Karpas-422 (cell line): ENCODE measurements around the gene CYP27C1. TPM values are rescaled to one million over a fixed set of nuclear protein-coding genes. Genes with fewer than 3 reads are reported as not detected.
A peak's percentile ranks its signal among the peaks of the same experiment; 100 is the strongest.

Experiments used
- DNase-seq: peaks from one replicate; pipeline ENCODE4 v3.0.0-alpha.2; 2015
- H2AFZ ChIP-seq: fragments of 200-600 bp; sonication (generic); 2 replicates; pipeline ENCODE4 v1.6.1; 2014; ENCODE audit warnings: antibody characterized with exemption, low read length, mixed read lengths
- H3K27ac ChIP-seq: fragments of 200-600 bp; sonication (generic); 2 replicates; pipeline ENCODE4 v1.5.1; 2014; ENCODE audit warnings: mild to moderate bottlenecking, low read length, moderate library complexity
- H3K27me3 ChIP-seq: fragments of 200-600 bp; sonication (generic); 2 replicates; pipeline ENCODE4 v1.6.1; 2014; ENCODE audit warnings: low read length, mixed read lengths
- H3K36me3 ChIP-seq: fragments of 200-600 bp; sonication (generic); 2 replicates; pipeline ENCODE4 v1.6.1; 2014; ENCODE audit warnings: low read length, mixed read lengths; ENCODE audit not compliant: insufficient read depth
- H3K4me1 ChIP-seq: fragments of 200-600 bp; sonication (generic); 2 replicates; pipeline ENCODE4 v1.6.1; 2014; ENCODE audit warnings: mild to moderate bottlenecking, low read length, mixed read lengths
- H3K4me2 ChIP-seq: fragments of 200-600 bp; sonication (generic); 2 replicates; pipeline ENCODE4 v1.6.1; 2014; ENCODE audit warnings: low read length, low read depth, mild to moderate bottlenecking; ENCODE audit not compliant: poor library complexity, severe bottlenecking
- H3K4me3 ChIP-seq: fragments of 200-600 bp; sonication (generic); 2 replicates; pipeline ENCODE4 v1.5.1; 2014; ENCODE audit warnings: mild to moderate bottlenecking, antibody characterized with exemption, low read length, mixed read lengths
- H3K79me2 ChIP-seq: fragments of 200-600 bp; sonication (generic); 2 replicates; pipeline ENCODE4 v1.6.1; 2014; ENCODE audit warnings: mild to moderate bottlenecking, low read length, mixed read lengths
- H3K9ac ChIP-seq: fragments of 200-600 bp; sonication (generic); 2 replicates; pipeline ENCODE4 v1.6.0; 2014; ENCODE audit warnings: low read length
- H3K9me2 ChIP-seq: fragments of 200-600 bp; sonication (generic), shearing (Covaris generic); replicated peaks from 2 replicates; pipeline ENCODE4 v1.6.0; 2014; ENCODE audit warnings: mild to moderate bottlenecking, low read length, moderate library complexity; ENCODE audit not compliant: insufficient read depth
- H3K9me3 ChIP-seq: fragments of 300-700, 200-600 bp; sonication (generic); 2 replicates; pipeline ENCODE4 v1.6.1; 2014; ENCODE audit warnings: low read length, mixed read lengths
- H4K20me1 ChIP-seq: fragments of 200-600 bp; sonication (generic); 2 replicates; pipeline ENCODE4 v1.6.1; 2014; ENCODE audit warnings: mild to moderate bottlenecking, antibody characterized with exemption, low read length, low read depth; ENCODE audit not compliant: insufficient read depth
- total RNA-seq: library from RNA; depleted of rRNA; stranded (reverse); fragments of >200 nt; shearing (Covaris generic); gene quantifications from 2 replicates; pipeline ENCODE4 v1.2.3, GENCODE V29; 2014; ENCODE audit warnings: low replicate concordance

CYP27C1 gene
- total RNA-seq, 1 experiment from 2014 or later, result not detected

- H3K4me1 ChIP-seq, result no peaks in the 10 kb centered on the region
- DNase-seq, result no peak
- no peak overlapping the region for H3K4me3 ChIP-seq
- H3K9me2 ChIP-seq, result no peaks in the 10 kb centered on the region
- H3K4me2 ChIP-seq, result no peak overlapping the region
- H3K36me3 ChIP-seq, result no peaks in the 10 kb centered on the region
- no peak overlapping the region for H3K27ac ChIP-seq
- no peaks in the 10 kb centered on the region for H3K79me2 ChIP-seq
- no peaks in the 10 kb centered on the region for H3K27me3 ChIP-seq
- H3K9ac ChIP-seq, result no peak overlapping the region
- H2AFZ ChIP-seq, result no peak overlapping the region
- no peaks in the 10 kb centered on the region for H3K9me3 ChIP-seq
- H4K20me1 ChIP-seq, result no peaks in the 10 kb centered on the region
Measured at GRCh38 chr2:127175041-127175721, 44.9 kb downstream of the CYP27C1 start.

GRCh38 chr2:127174640-127175039 lies 45.5 kb downstream of the CYP27C1 start:
- no peaks in the 10 kb centered on the region for H3K9me2 ChIP-seq
- H3K79me2 ChIP-seq, result no peaks in the 10 kb centered on the region
- H3K4me2 ChIP-seq, result no peak overlapping the region
- H3K36me3 ChIP-seq, result no peaks in the 10 kb centered on the region
- no peaks in the 10 kb centered on the region for H4K20me1 ChIP-seq
- DNase-seq, result no peak
- H2AFZ ChIP-seq, result no peak overlapping the region
- no peaks in the 10 kb centered on the region for H3K27me3 ChIP-seq
- H3K4me3 ChIP-seq, result no peak overlapping the region
- H3K27ac ChIP-seq, result no peak overlapping the region
- no peak overlapping the region for H3K9ac ChIP-seq
- no peaks in the 10 kb centered on the region for H3K9me3 ChIP-seq
- H3K4me1 ChIP-seq, result no peaks in the 10 kb centered on the region

GRCh38 chr2:127174136-127174535 lies 46.0 kb downstream of the CYP27C1 start:
- H3K9ac ChIP-seq, result no peak overlapping the region
- DNase-seq, result peak; percentile 54

GRCh38 chr2:127173057-127173456 lies 47.0 kb downstream of the CYP27C1 start:
- Histone ChIP-seq H3K9me2 (no peaks in the 10 kb centered on the region), H3K9ac (no peak overlapping the region), H3K36me3 (no peaks in the 10 kb centered on the region), H3K27me3 (no peaks in the 10 kb centered on the region), H4K20me1 (no peaks in the 10 kb centered on the region), H3K4me2 (no peak overlapping the region), H3K79me2 (no peaks in the 10 kb centered on the region), H3K4me3 (no peak overlapping the region), H2AFZ (no peak overlapping the region), H3K9me3 (no peaks in the 10 kb centered on the region), H3K27ac (no peak overlapping the region), H3K4me1 (no peaks in the 10 kb centered on the region)
- no peak for DNase-seq

More at GRCh38 chr2:127174136-127174535, 46.0 kb downstream of the CYP27C1 start:
- no peaks in the 10 kb centered on the region for H3K79me2 ChIP-seq
- H4K20me1 ChIP-seq, result no peaks in the 10 kb centered on the region
- H3K36me3 ChIP-seq, result no peaks in the 10 kb centered on the region
- H3K4me2 ChIP-seq, result no peak overlapping the region
- no peaks in the 10 kb centered on the region for H3K9me3 ChIP-seq
- H3K4me3 ChIP-seq, result no peak overlapping the region
- no peak overlapping the region for H2AFZ ChIP-seq
- no peaks in the 10 kb centered on the region for H3K4me1 ChIP-seq
- no peaks in the 10 kb centered on the region for H3K9me2 ChIP-seq
- H3K27me3 ChIP-seq, result no peaks in the 10 kb centered on the region
- no peak overlapping the region for H3K27ac ChIP-seq

- Histone ChIP-seq H3K9ac (no peak overlapping the region), H3K36me3 (no peaks in the 10 kb centered on the region), H3K9me2 (no peaks in the 10 kb centered on the region), H3K4me3 (no peak overlapping the region), H4K20me1 (no peaks in the 10 kb centered on the region), H2AFZ (no peak overlapping the region), H3K79me2 (no peaks in the 10 kb centered on the region), H3K27me3 (no peaks in the 10 kb centered on the region), H3K9me3 (no peaks in the 10 kb centered on the region), H3K27ac (no peak overlapping the region), H3K4me1 (no peaks in the 10 kb centered on the region), H3K4me2 (no peak overlapping the region)
- DNase-seq, result no peak
Measured at GRCh38 chr2:127172306-127172705, 47.8 kb downstream of the CYP27C1 start.

- no peaks in the 10 kb centered on the region for H3K4me1 ChIP-seq
- H3K79me2 ChIP-seq, result no peaks in the 10 kb centered on the region
- no peaks in the 10 kb centered on the region for H3K9me3 ChIP-seq
- H3K36me3 ChIP-seq, result no peaks in the 10 kb centered on the region
- H3K9me2 ChIP-seq, result no peaks in the 10 kb centered on the region
- no peaks in the 10 kb centered on the region for H4K20me1 ChIP-seq
- no peak overlapping the region for H3K4me3 ChIP-seq
- no peak overlapping the region for H2AFZ ChIP-seq
- H3K4me2 ChIP-seq, result no peak overlapping the region
- no peaks in the 10 kb centered on the region for H3K27me3 ChIP-seq
- DNase-seq, result no peak
- no peak overlapping the region for H3K27ac ChIP-seq
- no peak overlapping the region for H3K9ac ChIP-seq
Measured at GRCh38 chr2:127170452-127171197, 49.5 kb downstream of the CYP27C1 start.

- Histone ChIP-seq H3K27me3 (no peaks in the 10 kb centered on the region), H3K9me3 (no peaks in the 10 kb centered on the region), H3K9me2 (no peaks in the 10 kb centered on the region), H2AFZ (no peak overlapping the region), H3K36me3 (no peaks in the 10 kb centered on the region), H3K4me2 (no peak overlapping the region), H3K79me2 (no peaks in the 10 kb centered on the region), H3K27ac (no peak overlapping the region), H4K20me1 (no peaks in the 10 kb centered on the region), H3K4me3 (no peak overlapping the region), H3K4me1 (no peaks in the 10 kb centered on the region), H3K9ac (no peak overlapping the region)
- no peak for DNase-seq
Measured at GRCh38 chr2:127170021-127170420, 50.1 kb downstream of the CYP27C1 start.

GRCh38 chr2:127169066-127169660 lies 50.9 kb downstream of the CYP27C1 start:
- no peak overlapping the region for H3K4me2 ChIP-seq
- no peaks in the 10 kb centered on the region for H3K9me3 ChIP-seq

More at GRCh38 chr2:127169066-127169660, 50.9 kb downstream of the CYP27C1 start:
- H4K20me1 ChIP-seq, result no peaks in the 10 kb centered on the region
- H3K27me3 ChIP-seq, result no peaks in the 10 kb centered on the region
- no peak overlapping the region for H3K27ac ChIP-seq
- no peaks in the 10 kb centered on the region for H3K79me2 ChIP-seq
- DNase-seq, result no peak
- no peaks in the 10 kb centered on the region for H3K36me3 ChIP-seq
- no peak overlapping the region for H2AFZ ChIP-seq
- H3K4me3 ChIP-seq, result no peak overlapping the region
- no peaks in the 10 kb centered on the region for H3K9me2 ChIP-seq
- H3K9ac ChIP-seq, result no peak overlapping the region
- H3K4me1 ChIP-seq, result no peaks in the 10 kb centered on the region
